ENCODE results near the gene PRIM1. TPM values are rescaled to one million over a fixed set of nuclear protein-coding genes. Genes with fewer than 3 reads are reported as not detected.
A peak's percentile ranks its signal among the peaks of the same experiment; 100 is the strongest.

PRIM1 gene
- total and polyA plus RNA-seq, 10 donors, result 5.2 to 23.0 (median 10.8) TPM

- Histone ChIP-seq H3K4me1 (peaks cover 44 to 97% (median 62%) of the 10 kb centered on the region in 6 donors), H3K36me3 (peaks cover 0 to 98% (median 46%) of the 10 kb centered on the region in 6 donors), H3K27me3 (replicated peaks in 1 of 7) (no peaks in the 10 kb centered on the region), H3K4me3 (no peak overlapping the region), H3K9me3 (no peaks in the 10 kb centered on the region), H3K27ac (peak overlapping the region in 4 of 8 donors; percentile 9 to 97 (median 60))
- no peak for TF ChIP-seq POLR2AphosphoS5 (IDR thresholded peaks at IDR 0.05)
- no peak for TF ChIP-seq POLR2A (IDR thresholded peaks at IDR 0.05)
- no peak for TF ChIP-seq CTCF (IDR thresholded peaks at IDR 0.05 in 8 of 11, conservative IDR thresholded peaks at IDR 0.05 in 3 of 11)
- WGBS, 5 donors, result 20 to 70% (median 31%) methylated on average over 1 of the region's 1 CpG
- intact Hi-C loops (cut with DNase I; ENCODE audit: low total_unique reads), result no loop called here
- DNase-seq, result no peak
Measured at GRCh38 chr12:56718149-56718548, 34.0 kb downstream of the PRIM1 start.

GRCh38 chr12:56716933-56717880, 34.9 kb downstream of the PRIM1 start:
- Histone ChIP-seq H3K9me3 (no peaks in the 10 kb centered on the region), H3K27ac (peak overlapping the region in 3 of 8 donors; percentile 5 to 97 (median 95))
- no peak for TF ChIP-seq POLR2AphosphoS5 (IDR thresholded peaks at IDR 0.05)
- no peak for TF ChIP-seq POLR2A (IDR thresholded peaks at IDR 0.05)
- no peak for TF ChIP-seq CTCF (IDR thresholded peaks at IDR 0.05 in 8 of 11, conservative IDR thresholded peaks at IDR 0.05 in 3 of 11)

GRCh38 chr12:56716458-56716857, 35.7 kb downstream of the PRIM1 start:
- peaks cover 0 to 98% (median 63%) of the 10 kb centered on the region in 6 donors for H3K36me3 ChIP-seq
- no peak for DNase-seq
- WGBS, 5 donors, result 20 to 63% (median 42%) methylated on average over 1 of the region's 1 CpG

More at GRCh38 chr12:56716933-56717880, 34.9 kb downstream of the PRIM1 start:
- 62 to 74% (median 70%) methylated on average over 4 of the region's 4 CpGs for WGBS, 5 donors
- no peak for DNase-seq
- peaks cover 35 to 89% (median 53%) of the 10 kb centered on the region in 6 donors for H3K4me1 ChIP-seq
- no peak overlapping the region for H3K4me3 ChIP-seq
- intact Hi-C loops (cut with DNase I; ENCODE audit: low total_unique reads), result no loop called here
- peaks cover 0 to 98% (median 56%) of the 10 kb centered on the region in 6 donors for H3K36me3 ChIP-seq
- H3K27me3 ChIP-seq (replicated peaks in 1 of 7), result no peaks in the 10 kb centered on the region

More at GRCh38 chr12:56716458-56716857, 35.7 kb downstream of the PRIM1 start:
- no peaks in the 10 kb centered on the region for H3K9me3 ChIP-seq
- no peak for TF ChIP-seq POLR2AphosphoS5 (IDR thresholded peaks at IDR 0.05)
- TF ChIP-seq POLR2A (IDR thresholded peaks at IDR 0.05), result no peak
- no peak for TF ChIP-seq CTCF (IDR thresholded peaks at IDR 0.05 in 8 of 11, conservative IDR thresholded peaks at IDR 0.05 in 3 of 11)
- no peaks in the 10 kb centered on the region for H3K27me3 ChIP-seq (replicated peaks in 1 of 7)
- intact Hi-C loops (cut with DNase I; ENCODE audit: low total_unique reads), result no loop called here
- H3K4me1 ChIP-seq, result peaks cover 28 to 82% (median 45%) of the 10 kb centered on the region in 6 donors
- peak overlapping the region in 2 of 8 donors; percentile 21 to 97 for H3K27ac ChIP-seq
- no peak overlapping the region for H3K4me3 ChIP-seq

Data from spleen (tissue), 11 donors.